HG03108 (cell line): ENCODE measurements around the gene HNF4A.

ENCODE experiments used
- ATAC-seq: cut with Tn5 transposase; IDR thresholded peaks from one replicate; pipeline ENCODE4 v1.9.1; 2021; ENCODE audit warnings: moderate library complexity; ENCODE audit not compliant: unreplicated experiment

HNF4A gene

GRCh38 chr20:44439318-44439717, 83.8 kb downstream of the HNF4A start:
- no peak for ATAC-seq

GRCh38 chr20:44442298-44443070, 87.0 kb downstream of the HNF4A start:
- ATAC-seq, result no peak

- no peak for ATAC-seq
Observed at GRCh38 chr20:44445742-44446710, 90.5 kb downstream of the HNF4A start.

- ATAC-seq, result no peak
Observed at GRCh38 chr20:44447827-44448419, 92.4 kb downstream of the HNF4A start.

GRCh38 chr20:44448753-44449546, 93.5 kb downstream of the HNF4A start:
- ATAC-seq, result no peak

GRCh38 chr20:44449864-44450263, 94.4 kb downstream of the HNF4A start:
- no peak for ATAC-seq

GRCh38 chr20:44450281-44450889, 94.9 kb downstream of the HNF4A start:
- ATAC-seq, result no peak

- no peak for ATAC-seq
Observed at GRCh38 chr20:44450903-44451450, 95.5 kb downstream of the HNF4A start.

GRCh38 chr20:44454306-44454963, 98.9 kb downstream of the HNF4A start:
- ATAC-seq, result no peak

- no peak for ATAC-seq
Observed at GRCh38 chr20:44455126-44455525, 99.6 kb downstream of the HNF4A start.

- ATAC-seq, result no peak
Observed at GRCh38 chr20:44456611-44457010, 101.1 kb downstream of the HNF4A start.

- ATAC-seq, result no peak
Observed at GRCh38 chr20:44457016-44457415, 101.5 kb downstream of the HNF4A start.

- no peak for ATAC-seq
Observed at GRCh38 chr20:44459271-44459670, 103.8 kb downstream of the HNF4A start.

GRCh38 chr20:44460795-44461141, 105.3 kb downstream of the HNF4A start:
- ATAC-seq, result no peak

GRCh38 chr20:44461142-44461802, 105.8 kb downstream of the HNF4A start:
- no peak for ATAC-seq

- ATAC-seq, result no peak
Observed at GRCh38 chr20:44461803-44462174, 106.3 kb downstream of the HNF4A start.

- no peak for ATAC-seq
Observed at GRCh38 chr20:44463466-44463865, 108.0 kb downstream of the HNF4A start.

GRCh38 chr20:44464514-44464913, 109.0 kb downstream of the HNF4A start:
- no peak for ATAC-seq

- ATAC-seq, result no peak
Observed at GRCh38 chr20:44465001-44465560, 109.6 kb downstream of the HNF4A start.
